ENCODE data around the gene FCN2. TPM values are rescaled to one million over a fixed set of nuclear protein-coding genes. Genes with fewer than 3 reads are reported as not detected.

Gene FCN2
- total and polyA plus RNA-seq, 2 of the 13 experiments (the other 11 are each of a cell fraction or from before 2014, with no cell fraction given), result not detected

GRCh38 chr9:134885679-134886412, 5.2 kb downstream of the FCN2 start:
- Histone ChIP-seq H3K79me2 (ENCODE audit: insufficient read depth, low read length) (no peaks in the 10 kb centered on the region), H3K9ac (ENCODE audit: insufficient read depth, low read depth, low read length) (no peak overlapping the region), H4K20me1 (ENCODE audit: insufficient read depth, low read length) (no peaks in the 10 kb centered on the region), H3K27me3 (ENCODE audit: control insufficient read depth in 1 of 2, insufficient read depth in 2 of 2, low read length in 2 of 2) (peaks cover 5 to 68% of the 10 kb centered on the region in 2 experiments), H3K4me3 (replicated peaks in 1 of 3; ENCODE audit: insufficient read depth in 1 of 3, low read depth in 2 of 3, low read length in 3 of 3) (no peak overlapping the region), H3K4me2 (ENCODE audit: low read depth, low read length) (no peak overlapping the region), H3K27ac (ENCODE audit: extremely low read length, insufficient read depth, low read length) (no peak overlapping the region), H3K9me3 (ENCODE audit: low read length) (no peaks in the 10 kb centered on the region), H3K4me1 (ENCODE audit: insufficient read depth, low read length) (no peaks in the 10 kb centered on the region), H3K36me3 (replicated peaks in 1 of 2; ENCODE audit: control insufficient read depth in 1 of 2, insufficient read depth in 2 of 2, low read length in 2 of 2) (no peaks in the 10 kb centered on the region), H2AFZ (ENCODE audit: low read length) (no peak overlapping the region)
- WGBS (ENCODE audit: low lambda C conversion rate), result 3% methylated on average over 7 of the region's 24 CpGs
- POLR2A ChIA-PET, result no interaction called here
- ATAC-seq, result no peak
- BruUV-seq (replicated peaks), result no TSS peak
- CTCF ChIA-PET (ENCODE audit: low intra/inter-chr PET ratio, low total read pairs), result no interaction called here
- no peak for FAIRE-seq
- intact Hi-C loops (cut with micrococcal nuclease; ENCODE audit: unreplicated experiment), result no loop called here
- in situ Hi-C loops (cut with HindIII; ENCODE audit: extremely low pct_ligation_motif_present, low pct_unique_long_range_greater_than_20kb), result no loop called here
- no peak for DNase-seq (ENCODE audit: low spot score)
- TF ChIP-seq AHDC1 (CRISPR knock-in tag; IDR thresholded peaks at IDR 0.05; ENCODE audit: borderline replicate concordance) (no peak), ZNF547 (CRISPR knock-in tag; IDR thresholded peaks at IDR 0.05) (no peak), GRHL1 (CRISPR knock-in tag; conservative IDR thresholded peaks at IDR 0.05) (no peak), IKZF4 (CRISPR knock-in tag; IDR thresholded peaks at IDR 0.05; ENCODE audit: borderline replicate concordance, low read depth, not compliant biosample characterization) (no peak), CENPBD1 (CRISPR knock-in tag; IDR thresholded peaks at IDR 0.05; ENCODE audit: borderline replicate concordance, low read depth) (no peak), TFE3 (CRISPR knock-in tag; IDR thresholded peaks at IDR 0.05) (no peak), HNRNPK (IDR thresholded peaks at IDR 0.05; ENCODE audit: low read depth, low read length, poor library complexity, severe bottlenecking) (no peak), ZFP36L1 (CRISPR knock-in tag; IDR thresholded peaks at IDR 0.05) (no peak), BORCS8-MEF2B (CRISPR knock-in tag; IDR thresholded peaks at IDR 0.05) (no peak)

Measured in HepG2 (cell line).